Panc1 (cell line): Measurements from ENCODE around the gene OAF. TPM values are rescaled to one million over a fixed set of nuclear protein-coding genes. Genes with fewer than 3 reads are reported as not detected.

ENCODE experiments used
- ATAC-seq: fragments of 200-7000 bp; cut with Tn5 transposase; 2 replicates; pipeline ENCODE4 v1.9.1; 2020; ENCODE audit warnings: mild to moderate bottlenecking, moderate library complexity
- BruUV-seq: library from RNA; stranded (reverse); fragments of 400-500 nt; replicated peaks from 2 replicates; lab custom pipeline; 2021; lab: Mats Ljungman, UMichigan
- CTCF ChIA-PET: fragments of 300-600 bp; sonication (Branson Sonifier 250); formaldehyde crosslinking; loops from one replicate; lab custom pipeline; 2022; ENCODE audit warnings: antibody characterized with exemption; lab: Charles Lee
- POLR2A ChIA-PET: fragments of 300-600 bp; sonication (Branson Sonifier 250); formaldehyde crosslinking; loops from one replicate; lab custom pipeline; 2022; ENCODE audit warnings: antibody characterized with exemption; lab: Charles Lee
- DNase-seq: peaks from one replicate; pipeline ENCODE4 v3.0.0-alpha.2; 2010; ENCODE audit warnings: low read depth, low spot score
- H3K27ac ChIP-seq: 2 replicates; pipeline ENCODE4 v1.5.1; 2011; ENCODE audit warnings: mild to moderate bottlenecking, low read length, inconsistent platforms
- H3K27me3 ChIP-seq: fragments of 200-500 bp; sonication (Bioruptor generic); 2 replicates; pipeline ENCODE4 v1.6.0; 2014; ENCODE audit warnings: low read length, inconsistent platforms; ENCODE audit not compliant: control insufficient read depth, insufficient read depth
- H3K36me3 ChIP-seq: fragments of 200-500 bp; sonication (Bioruptor generic); 2 replicates; pipeline ENCODE4 v1.5.1; 2014; ENCODE audit warnings: inconsistent platforms, mild to moderate bottlenecking, low read length, moderate library complexity; ENCODE audit not compliant: control insufficient read depth, insufficient read depth
- H3K4me1 ChIP-seq: 2 replicates; pipeline ENCODE4 v1.5.1; 2011; ENCODE audit warnings: inconsistent platforms, mild to moderate bottlenecking, low read length, moderate library complexity; ENCODE audit not compliant: control insufficient read depth, insufficient read depth
- H3K4me3 ChIP-seq, 2 experiments: 2 replicates each; pipeline ENCODE4 v1.5.1; 2011 to 2012; ENCODE audit warnings: low read depth in 2 of 2, low read length in 2 of 2, mild to moderate bottlenecking in 2 of 2, inconsistent platforms in 1 of 2, moderate library complexity in 1 of 2
- H3K9me3 ChIP-seq: fragments of 200-500 bp; sonication (Bioruptor generic); 2 replicates; pipeline ENCODE4 v1.5.1; 2014; ENCODE audit warnings: low read depth, mild to moderate bottlenecking, inconsistent platforms, low read length, moderate library complexity; ENCODE audit not compliant: control insufficient read depth, insufficient read depth
- CTCF ChIP-seq: fragments of 450-650 bp; IDR thresholded peaks from 2 replicates; pipeline ENCODE4 v1.5.1; 2017; ENCODE audit warnings: mild to moderate bottlenecking
- POLR2AphosphoS5 ChIP-seq: IDR thresholded peaks from 2 replicates; pipeline ENCODE4 v1.6.1; 2012; ENCODE audit warnings: mild to moderate bottlenecking, low read depth, low read length, moderate library complexity
- REST ChIP-seq, 2 experiments: IDR thresholded peaks; 2 replicates each; pipeline ENCODE4 v1.6.1; 2011 to 2012; ENCODE audit warnings: low read depth in 2 of 2, control low read depth in 1 of 2, low read length in 1 of 2, mild to moderate bottlenecking in 1 of 2, moderate library complexity in 1 of 2; ENCODE audit not compliant: insufficient read depth in 1 of 2
- SIN3A ChIP-seq: IDR thresholded peaks from 2 replicates; pipeline ENCODE4 v1.6.1; 2012; ENCODE audit warnings: low read depth, mild to moderate bottlenecking, low read length, moderate library complexity, borderline replicate concordance; ENCODE audit not compliant: insufficient read depth
- TCF7L2 ChIP-seq: IDR thresholded peaks from 2 replicates; pipeline ENCODE4 v1.6.1; 2011; ENCODE audit warnings: mild to moderate bottlenecking, low read depth, low read length, inconsistent platforms
- in situ Hi-C: cut with HindIII; loops from 2 replicates; pipeline ENCODE4 v1.10.0; 2016; ENCODE audit warnings: low sequenced_read_pairs, low pct_unique_long_range_greater_than_20kb
- intact Hi-C: fragments of 100-400 bp; cut with micrococcal nuclease; formaldehyde crosslinking; loops from one replicate; pipeline ENCODE4 v1.10.0; 2022; ENCODE audit not compliant: unreplicated experiment
- total RNA-seq: library from RNA; stranded (reverse); gene quantifications from one replicate; pipeline ENCODE4 v1.2.1, GENCODE V29; 2021; ENCODE audit not compliant: unreplicated experiment

Gene OAF
- total RNA-seq, 1 experiment from 2014 or later: 13.7 TPM

GRCh38 chr11:120194166-120194565 lies 16.7 kb upstream of the OAF start:
- H3K9me3 ChIP-seq: no peaks in the 10 kb centered on the region
- no peak overlapping the region for H3K4me3 ChIP-seq
- POLR2A ChIA-PET: no interaction called here
- peaks cover 2% of the 10 kb centered on the region; the same call in 1 of the 2 replicates for H3K27me3 ChIP-seq
- no peak for TF ChIP-seq POLR2AphosphoS5
- TF ChIP-seq CTCF: no peak
- no peak for TF ChIP-seq REST (IDR thresholded peaks at IDR 0.05; ENCODE audit: insufficient read depth in 1 of 2, low read depth in 2 of 2, low read length in 1 of 2)
- no peak for TF ChIP-seq SIN3A
- TF ChIP-seq TCF7L2: no peak
- ATAC-seq: no peak
- CTCF ChIA-PET: interaction anchor here (0.6 to 0.9 kb wide), 2 partner anchors 13 to 107 kb away, joined by 3 read pairs; no protein-coding TSS in a partner anchor
- intact Hi-C loops (no loop called here), in situ Hi-C loops (no loop called here)
- DNase-seq: no peak
- no peak overlapping the region for H3K27ac ChIP-seq
- H3K4me1 ChIP-seq: no peaks in the 10 kb centered on the region
- no TSS peak for BruUV-seq
- H3K36me3 ChIP-seq: no peaks in the 10 kb centered on the region

GRCh38 chr11:120195601-120196320 lies 15.1 kb upstream of the OAF start:
- no peak for TF ChIP-seq POLR2AphosphoS5
- TF ChIP-seq TCF7L2: no peak
- no peak for TF ChIP-seq CTCF
- TF ChIP-seq REST (IDR thresholded peaks at IDR 0.05; ENCODE audit: insufficient read depth in 1 of 2, low read depth in 2 of 2, low read length in 1 of 2): no peak
- TF ChIP-seq SIN3A: no peak
- H3K27me3 ChIP-seq: peaks cover 2% of the 10 kb centered on the region; the same call in 1 of the 2 replicates
- in situ Hi-C loops: no loop called here
- ChIA-PET POLR2A (no interaction called here), CTCF (no interaction called here)
- no TSS peak for BruUV-seq
- H3K9me3 ChIP-seq: no peaks in the 10 kb centered on the region
- no peaks in the 10 kb centered on the region for H3K4me1 ChIP-seq
- H3K4me3 ChIP-seq: no peak overlapping the region
- no peaks in the 10 kb centered on the region for H3K36me3 ChIP-seq
- intact Hi-C loops: no loop called here
- DNase-seq (no peak), ATAC-seq (no peak)
- no peak overlapping the region for H3K27ac ChIP-seq
